ENCODE data around the gene TMEM163.

TMEM163 gene

GRCh38 chr2:134681201-134681600 is 37.6 kb downstream of the TMEM163 start:
- H3K27me3 ChIP-seq (ENCODE audit: insufficient read depth, low read length) = no peaks in the 10 kb centered on the region
- H3K27ac ChIP-seq (ENCODE audit: low read depth, low read length) = no peak overlapping the region
- H4K91ac ChIP-seq (ENCODE audit: low read depth, low read length) = no peak overlapping the region
- H3K79me1 ChIP-seq (ENCODE audit: low read length) = no peaks in the 10 kb centered on the region
- no peak overlapping the region for H3K4me3 ChIP-seq (ENCODE audit: low read depth, low read length)
- no peak overlapping the region for H2BK120ac ChIP-seq (ENCODE audit: insufficient read depth, low read length, poor library complexity)
- 100% methylated on average over 1 of the region's 8 CpGs for WGBS (ENCODE audit: extremely low coverage, insufficient coverage, insufficient read length)
- H2AK5ac ChIP-seq (ENCODE audit: low read length) = no peak overlapping the region
- H3K9ac ChIP-seq (ENCODE audit: low read length) = no peak overlapping the region
- H4K12ac ChIP-seq (ENCODE audit: low read depth, low read length) = no peak overlapping the region
- H3K4me2 ChIP-seq (ENCODE audit: low read length) = no peak overlapping the region
- H3K9me3 ChIP-seq (ENCODE audit: insufficient read depth, low read depth, low read length) = no peaks in the 10 kb centered on the region
- no peak overlapping the region for H2BK5ac ChIP-seq (ENCODE audit: low read depth, low read length, poor library complexity)
- H3K79me2 ChIP-seq (ENCODE audit: control insufficient read depth, insufficient read depth, low read length, poor library complexity) = no peaks in the 10 kb centered on the region
- H3K4me1 ChIP-seq (ENCODE audit: control insufficient read depth in 1 of 2, insufficient read depth in 2 of 2, low read length in 2 of 2) = no peaks in the 10 kb centered on the region
- H2AFZ ChIP-seq (ENCODE audit: insufficient read depth, low read length, poor library complexity) = no peak overlapping the region
- H3K18ac ChIP-seq (ENCODE audit: low read length) = no peak overlapping the region
- no peak overlapping the region for H3K14ac ChIP-seq (ENCODE audit: low read length)
- H3K4ac ChIP-seq (ENCODE audit: low read depth, low read length) = no peak overlapping the region
- H2BK12ac ChIP-seq (ENCODE audit: low read length) = no peak overlapping the region
- no peaks in the 10 kb centered on the region for H3K36me3 ChIP-seq (ENCODE audit: control insufficient read depth in 1 of 2, insufficient read depth in 2 of 2, low read length in 2 of 2)
- DNase-seq = no peak
- no peak overlapping the region for H4K8ac ChIP-seq (ENCODE audit: low read depth, low read length)
- no peak overlapping the region for H3K23ac ChIP-seq (ENCODE audit: low read length)

- Histone ChIP-seq H3K23ac (ENCODE audit: low read length) (no peak overlapping the region), H4K8ac (ENCODE audit: low read depth, low read length) (no peak overlapping the region), H3K9ac (ENCODE audit: low read length) (no peak overlapping the region), H2BK12ac (ENCODE audit: low read length) (no peak overlapping the region), H3K27ac (ENCODE audit: low read depth, low read length) (no peak overlapping the region), H2BK120ac (ENCODE audit: insufficient read depth, low read length, poor library complexity) (no peak overlapping the region), H3K36me3 (ENCODE audit: control insufficient read depth in 1 of 2, insufficient read depth in 2 of 2, low read length in 2 of 2) (no peaks in the 10 kb centered on the region), H3K79me2 (ENCODE audit: control insufficient read depth, insufficient read depth, low read length, poor library complexity) (no peaks in the 10 kb centered on the region), H2AK5ac (ENCODE audit: low read length) (no peak overlapping the region), H3K4me2 (ENCODE audit: low read length) (no peak overlapping the region), H3K9me3 (ENCODE audit: insufficient read depth, low read depth, low read length) (no peaks in the 10 kb centered on the region), H3K27me3 (ENCODE audit: insufficient read depth, low read length) (no peaks in the 10 kb centered on the region), H4K91ac (ENCODE audit: low read depth, low read length) (no peak overlapping the region), H3K4ac (ENCODE audit: low read depth, low read length) (no peak overlapping the region), H3K4me1 (ENCODE audit: control insufficient read depth in 1 of 2, insufficient read depth in 2 of 2, low read length in 2 of 2) (no peaks in the 10 kb centered on the region), H3K79me1 (ENCODE audit: low read length) (no peaks in the 10 kb centered on the region), H4K12ac (ENCODE audit: low read depth, low read length) (no peak overlapping the region), H2AFZ (ENCODE audit: insufficient read depth, low read length, poor library complexity) (no peak overlapping the region), H2BK5ac (ENCODE audit: low read depth, low read length, poor library complexity) (no peak overlapping the region), H3K4me3 (ENCODE audit: low read depth, low read length) (no peak overlapping the region), H3K18ac (ENCODE audit: low read length) (no peak overlapping the region), H3K14ac (ENCODE audit: low read length) (no peak overlapping the region)
- DNase-seq = peak; percentile 56 to 81
- no CpG with 5 or more reads among the region's 6 CpGs for WGBS (ENCODE audit: extremely low coverage, insufficient coverage, insufficient read length)
These were observed 39.1 kb downstream of the TMEM163 start for GRCh38 chr2:134679745-134680144.

GRCh38 chr2:134679294-134679693 is 39.5 kb downstream of the TMEM163 start:
- H4K12ac ChIP-seq (ENCODE audit: low read depth, low read length) = no peak overlapping the region

GRCh38 chr2:134677856-134678756 is 40.7 kb downstream of the TMEM163 start:
- no peaks in the 10 kb centered on the region for H3K27me3 ChIP-seq (ENCODE audit: insufficient read depth, low read length)
- H3K4me2 ChIP-seq (ENCODE audit: low read length) = no peak overlapping the region
- no peak overlapping the region for H2AK5ac ChIP-seq (ENCODE audit: low read length)
- DNase-seq = no peak
- no peak overlapping the region for H2BK5ac ChIP-seq (ENCODE audit: low read depth, low read length, poor library complexity)
- no peak overlapping the region for H2AFZ ChIP-seq (ENCODE audit: insufficient read depth, low read length, poor library complexity)
- no peaks in the 10 kb centered on the region for H3K79me2 ChIP-seq (ENCODE audit: control insufficient read depth, insufficient read depth, low read length, poor library complexity)
- H4K8ac ChIP-seq (ENCODE audit: low read depth, low read length) = no peak overlapping the region
- no peaks in the 10 kb centered on the region for H3K36me3 ChIP-seq (ENCODE audit: control insufficient read depth in 1 of 2, insufficient read depth in 2 of 2, low read length in 2 of 2)
- no peak overlapping the region for H4K91ac ChIP-seq (ENCODE audit: low read depth, low read length)
- no peak overlapping the region for H2BK12ac ChIP-seq (ENCODE audit: low read length)
- H3K4ac ChIP-seq (ENCODE audit: low read depth, low read length) = no peak overlapping the region
- WGBS (ENCODE audit: extremely low coverage, insufficient coverage, insufficient read length) = no CpG with 5 or more reads among the region's 20 CpGs
- no peak overlapping the region for H3K9ac ChIP-seq (ENCODE audit: low read length)
- H2BK120ac ChIP-seq (ENCODE audit: insufficient read depth, low read length, poor library complexity) = no peak overlapping the region
- H3K9me3 ChIP-seq (ENCODE audit: insufficient read depth, low read depth, low read length) = no peaks in the 10 kb centered on the region
- H3K14ac ChIP-seq (ENCODE audit: low read length) = no peak overlapping the region
- no peak overlapping the region for H3K18ac ChIP-seq (ENCODE audit: low read length)
- no peak overlapping the region for H3K27ac ChIP-seq (ENCODE audit: low read depth, low read length)
- no peak overlapping the region for H3K23ac ChIP-seq (ENCODE audit: low read length)
- H3K4me1 ChIP-seq (ENCODE audit: control insufficient read depth in 1 of 2, insufficient read depth in 2 of 2, low read length in 2 of 2) = no peaks in the 10 kb centered on the region
- no peak overlapping the region for H4K12ac ChIP-seq (ENCODE audit: low read depth, low read length)
- no peak overlapping the region for H3K4me3 ChIP-seq (ENCODE audit: low read depth, low read length)
- H3K79me1 ChIP-seq (ENCODE audit: low read length) = no peaks in the 10 kb centered on the region

More at GRCh38 chr2:134679294-134679693, 39.5 kb downstream of the TMEM163 start:
- Histone ChIP-seq H2BK5ac (ENCODE audit: low read depth, low read length, poor library complexity) (no peak overlapping the region), H3K14ac (ENCODE audit: low read length) (no peak overlapping the region), H3K9me3 (ENCODE audit: insufficient read depth, low read depth, low read length) (no peaks in the 10 kb centered on the region), H3K4me3 (ENCODE audit: low read depth, low read length) (no peak overlapping the region), H3K36me3 (ENCODE audit: control insufficient read depth in 1 of 2, insufficient read depth in 2 of 2, low read length in 2 of 2) (no peaks in the 10 kb centered on the region), H3K79me2 (ENCODE audit: control insufficient read depth, insufficient read depth, low read length, poor library complexity) (no peaks in the 10 kb centered on the region), H4K8ac (ENCODE audit: low read depth, low read length) (no peak overlapping the region), H3K4ac (ENCODE audit: low read depth, low read length) (no peak overlapping the region), H2AK5ac (ENCODE audit: low read length) (no peak overlapping the region), H3K27me3 (ENCODE audit: insufficient read depth, low read length) (no peaks in the 10 kb centered on the region), H3K4me2 (ENCODE audit: low read length) (no peak overlapping the region), H2BK12ac (ENCODE audit: low read length) (no peak overlapping the region), H2BK120ac (ENCODE audit: insufficient read depth, low read length, poor library complexity) (no peak overlapping the region), H3K9ac (ENCODE audit: low read length) (no peak overlapping the region), H4K91ac (ENCODE audit: low read depth, low read length) (no peak overlapping the region), H2AFZ (ENCODE audit: insufficient read depth, low read length, poor library complexity) (no peak overlapping the region), H3K4me1 (ENCODE audit: control insufficient read depth in 1 of 2, insufficient read depth in 2 of 2, low read length in 2 of 2) (no peaks in the 10 kb centered on the region), H3K79me1 (ENCODE audit: low read length) (no peaks in the 10 kb centered on the region), H3K27ac (ENCODE audit: low read depth, low read length) (no peak overlapping the region), H3K18ac (ENCODE audit: low read length) (no peak overlapping the region), H3K23ac (ENCODE audit: low read length) (no peak overlapping the region)
- no CpG with 5 or more reads among the region's 4 CpGs for whole genome bisulfite sequencing (ENCODE audit: extremely low coverage, insufficient coverage, insufficient read length)
- DNase-seq = no peak
